SU-DHL-6 (cell line): ENCODE results near the gene SLC8A1.

ENCODE experiments used
- H2AFZ ChIP-seq: fragments of 200-600 bp; sonication (generic); 2 replicates; pipeline ENCODE4 v1.6.1; 2014; ENCODE audit warnings: low read depth, mild to moderate bottlenecking, moderate library complexity, mixed read lengths, antibody characterized with exemption, low read length; ENCODE audit not compliant: severe bottlenecking
- H3F3A ChIP-seq: fragments of 200-600 bp; shearing (Covaris generic); 2 replicates; pipeline ENCODE4 v1.6.0; 2016; ENCODE audit warnings: antibody characterized with exemption, mild to moderate bottlenecking; ENCODE audit not compliant: insufficient read depth
- H3K27ac ChIP-seq: fragments of 200-600 bp; sonication (generic); 2 replicates; pipeline ENCODE4 v1.5.1; 2016; ENCODE audit warnings: low read depth, mild to moderate bottlenecking, low read length, moderate library complexity, mixed read lengths
- H3K27me3 ChIP-seq: fragments of 200-600 bp; sonication (generic), shearing (Covaris generic); 2 replicates; pipeline ENCODE4 v1.6.0; 2014; ENCODE audit warnings: mild to moderate bottlenecking, low read length
- H3K36me3 ChIP-seq: fragments of 200-600 bp; sonication (generic); 2 replicates; pipeline ENCODE4 v1.6.1; 2014; ENCODE audit warnings: mild to moderate bottlenecking, low read length, mixed read lengths
- H3K4me2 ChIP-seq: fragments of 300-600, 200-600 bp; shearing (Covaris generic), sonication (generic); 2 replicates; pipeline ENCODE4 v1.6.0; 2014; ENCODE audit warnings: low read length, low read depth, mild to moderate bottlenecking; ENCODE audit not compliant: poor library complexity, severe bottlenecking
- H3K4me3 ChIP-seq: fragments of 200-600 bp; sonication (generic); 2 replicates; pipeline ENCODE4 v1.5.1; 2014; ENCODE audit warnings: antibody characterized with exemption, low read length, mild to moderate bottlenecking, mixed read lengths; ENCODE audit not compliant: insufficient read depth, poor library complexity, severe bottlenecking
- H3K79me2 ChIP-seq: fragments of 200-600 bp; sonication (generic); 2 replicates; pipeline ENCODE4 v1.6.1; 2014; ENCODE audit warnings: mild to moderate bottlenecking, low read length, moderate library complexity; ENCODE audit not compliant: insufficient read depth
- H3K9ac ChIP-seq: fragments of 200-600 bp; sonication (generic); 2 replicates; pipeline ENCODE4 v1.7.0; 2014; ENCODE audit warnings: mild to moderate bottlenecking, low read length
- H3K9me2 ChIP-seq: fragments of 200-600 bp; sonication (generic); replicated peaks from 2 replicates; pipeline ENCODE4 v1.6.1; 2014; ENCODE audit warnings: low read length; ENCODE audit not compliant: insufficient read depth
- H3K9me3 ChIP-seq: fragments of 200-600 bp; sonication (generic); 2 replicates; pipeline ENCODE4 v1.6.1; 2014; ENCODE audit warnings: low read length, mixed read lengths; ENCODE audit not compliant: insufficient read depth
- H4K20me1 ChIP-seq: fragments of 200-600 bp; sonication (generic); 2 replicates; pipeline ENCODE4 v1.6.1; 2014; ENCODE audit warnings: low read depth, mild to moderate bottlenecking, antibody characterized with exemption, low read length, moderate library complexity, mixed read lengths
- CTCF ChIP-seq: fragments of 200-600 bp; sonication (generic); IDR thresholded peaks from one replicate; pipeline ENCODE4 v1.5.1; 2017; ENCODE audit warnings: antibody characterized with exemption, mild to moderate bottlenecking, low read length, moderate library complexity; ENCODE audit not compliant: insufficient read depth, poor library complexity, severe bottlenecking
- EZH2phosphoT487 ChIP-seq: fragments of 200-600 bp; sonication (generic), shearing (Covaris generic); conservative IDR thresholded peaks from 2 replicates; pipeline ENCODE4 v1.6.1; 2018; ENCODE audit warnings: mild to moderate bottlenecking, antibody characterized with exemption, low read length, moderate library complexity, mixed read lengths

Gene SLC8A1

DNA sequence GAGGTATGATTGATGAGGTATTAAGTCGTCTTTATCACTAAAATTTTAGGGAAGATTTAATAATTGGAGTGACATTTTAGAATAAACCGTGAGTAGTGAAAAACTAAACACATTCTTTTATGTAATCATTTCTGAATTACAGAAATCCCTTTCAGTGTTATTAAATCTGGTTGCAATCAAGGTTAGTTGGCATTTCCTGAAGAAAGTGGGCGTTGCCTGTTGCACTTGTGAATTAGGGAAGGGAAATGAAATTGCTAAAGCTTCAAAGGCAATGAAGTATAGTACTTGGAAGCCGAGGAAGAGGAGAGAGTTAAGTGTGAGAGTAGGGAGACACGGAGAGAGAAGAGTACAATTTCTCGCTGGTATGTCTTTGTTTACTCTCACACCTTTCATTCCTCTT, 274.5 kb downstream of the SLC8A1 start:
- TF ChIP-seq EZH2phosphoT487 (no peak), CTCF (no peak)
- no peak overlapping the region for H3K4me2 ChIP-seq
- no peaks in the 10 kb centered on the region for H3K9me3 ChIP-seq
- H3K9me2 ChIP-seq = no peaks in the 10 kb centered on the region
- H3K79me2 ChIP-seq = no peaks in the 10 kb centered on the region
- H3K36me3 ChIP-seq = no peaks in the 10 kb centered on the region
- no peak overlapping the region for H3K27ac ChIP-seq
- H3K4me3 ChIP-seq = no peak overlapping the region
- no peaks in the 10 kb centered on the region for H4K20me1 ChIP-seq
- H3K9ac ChIP-seq = no peak overlapping the region
- no peaks in the 10 kb centered on the region for H3K27me3 ChIP-seq
- H3F3A ChIP-seq = no peaks in the 10 kb centered on the region
- no peak overlapping the region for H2AFZ ChIP-seq

GRCh38 chr2:40173276-40173675, 278.6 kb downstream of the SLC8A1 start:
- Histone ChIP-seq H2AFZ (no peak overlapping the region), H3K27ac (no peak overlapping the region), H3K27me3 (no peaks in the 10 kb centered on the region), H3K9me3 (no peaks in the 10 kb centered on the region), H3F3A (no peaks in the 10 kb centered on the region), H3K4me2 (no peak overlapping the region), H3K9ac (no peak overlapping the region), H3K9me2 (no peaks in the 10 kb centered on the region), H3K4me3 (no peak overlapping the region), H4K20me1 (no peaks in the 10 kb centered on the region), H3K36me3 (no peaks in the 10 kb centered on the region), H3K79me2 (no peaks in the 10 kb centered on the region)
- TF ChIP-seq CTCF (no peak), EZH2phosphoT487 (no peak)

GRCh38 chr2:40169856-40170255, 282.0 kb downstream of the SLC8A1 start:
- Histone ChIP-seq H3K9ac (no peak overlapping the region), H3K79me2 (no peaks in the 10 kb centered on the region), H3K9me3 (no peaks in the 10 kb centered on the region), H3K27me3 (no peaks in the 10 kb centered on the region), H3K4me2 (no peak overlapping the region), H4K20me1 (no peaks in the 10 kb centered on the region), H3K9me2 (no peaks in the 10 kb centered on the region), H3K4me3 (no peak overlapping the region), H3F3A (no peaks in the 10 kb centered on the region), H2AFZ (no peak overlapping the region), H3K27ac (no peak overlapping the region), H3K36me3 (no peaks in the 10 kb centered on the region)
- no peak for TF ChIP-seq EZH2phosphoT487
- TF ChIP-seq CTCF = no peak
